Transverse colon (tissue), 4 donors: ENCODE results near the gene GPR17.

Experiments
- POLR2A ChIP-seq: fragments of 450-650 bp; IDR thresholded peaks from one replicate; pipeline ENCODE4 v1.6.1; 2016; ENCODE audit warnings: antibody characterized with exemption, mild to moderate bottlenecking, moderate library complexity
- POLR2AphosphoS5 ChIP-seq, 3 donors: sonication (generic); formaldehyde crosslinking; IDR thresholded peaks; one replicate each; pipeline ENCODE4 v1.6.1; 2016; ENCODE audit warnings: antibody characterized with exemption in 3 of 3
- TF ChIP-seq, protein P1 (sequence below), 5 experiments: fragments of 200-600 bp in 3 of 5; fragments of 450-650 bp in 2 of 5; sonication (generic) in 3 of 5; IDR thresholded peaks; 1 replicate in 2 of 5; 2 replicates in 3 of 5; pipeline ENCODE4 v1.5.1; 2016 to 2017; ENCODE audit warnings: antibody characterized with exemption in 5 of 5, inconsistent platforms in 3 of 5, mild to moderate bottlenecking in 2 of 5, moderate library complexity in 1 of 5

DNA sequence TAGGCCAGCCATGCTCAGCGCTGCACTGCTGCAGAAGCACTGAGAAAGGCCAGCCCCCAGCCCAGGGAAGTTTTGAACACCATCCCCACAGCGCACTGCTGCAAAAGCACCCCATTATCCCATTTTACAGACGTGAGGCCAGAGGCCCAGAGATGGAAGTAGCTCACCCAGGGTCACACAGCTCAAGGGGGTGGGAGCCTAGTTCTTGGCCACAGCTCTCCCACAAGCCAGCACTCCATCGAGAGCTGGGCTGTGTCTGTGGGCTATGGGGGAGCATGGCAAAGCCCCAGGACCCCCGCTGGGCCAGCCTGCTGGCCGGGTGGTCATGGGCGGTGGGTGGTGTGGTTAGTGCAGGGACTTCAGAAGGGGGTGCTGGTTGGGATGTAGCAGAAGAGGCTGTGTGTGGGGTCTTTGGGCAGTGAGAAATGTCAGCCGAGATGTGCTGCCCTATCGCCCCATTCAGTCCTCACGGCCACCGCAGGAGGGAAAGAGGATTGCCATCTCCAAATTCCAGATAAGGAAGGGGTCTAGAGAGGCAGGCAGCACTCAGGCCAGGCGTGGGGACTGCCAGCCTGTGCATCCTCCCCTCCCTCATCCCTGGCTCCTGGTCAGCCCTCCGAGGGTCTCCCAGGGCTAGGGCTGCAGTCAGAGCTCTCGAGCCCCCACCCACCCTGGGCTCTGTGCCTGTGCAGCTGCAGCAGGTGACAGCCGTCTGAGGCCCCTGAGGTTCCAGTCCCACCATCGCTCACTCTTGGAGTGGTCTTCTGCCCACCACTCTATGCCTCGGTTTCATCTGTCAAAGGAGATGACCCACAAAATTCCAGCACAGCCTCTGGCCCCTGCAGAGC lies 17.0 kb upstream of the GPR17 start:
- TF ChIP-seq, protein P1, sequence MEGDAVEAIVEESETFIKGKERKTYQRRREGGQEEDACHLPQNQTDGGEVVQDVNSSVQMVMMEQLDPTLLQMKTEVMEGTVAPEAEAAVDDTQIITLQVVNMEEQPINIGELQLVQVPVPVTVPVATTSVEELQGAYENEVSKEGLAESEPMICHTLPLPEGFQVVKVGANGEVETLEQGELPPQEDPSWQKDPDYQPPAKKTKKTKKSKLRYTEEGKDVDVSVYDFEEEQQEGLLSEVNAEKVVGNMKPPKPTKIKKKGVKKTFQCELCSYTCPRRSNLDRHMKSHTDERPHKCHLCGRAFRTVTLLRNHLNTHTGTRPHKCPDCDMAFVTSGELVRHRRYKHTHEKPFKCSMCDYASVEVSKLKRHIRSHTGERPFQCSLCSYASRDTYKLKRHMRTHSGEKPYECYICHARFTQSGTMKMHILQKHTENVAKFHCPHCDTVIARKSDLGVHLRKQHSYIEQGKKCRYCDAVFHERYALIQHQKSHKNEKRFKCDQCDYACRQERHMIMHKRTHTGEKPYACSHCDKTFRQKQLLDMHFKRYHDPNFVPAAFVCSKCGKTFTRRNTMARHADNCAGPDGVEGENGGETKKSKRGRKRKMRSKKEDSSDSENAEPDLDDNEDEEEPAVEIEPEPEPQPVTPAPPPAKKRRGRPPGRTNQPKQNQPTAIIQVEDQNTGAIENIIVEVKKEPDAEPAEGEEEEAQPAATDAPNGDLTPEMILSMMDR (IDR thresholded peaks at IDR 0.05) = no peak
- no peak for TF ChIP-seq POLR2AphosphoS5 (IDR thresholded peaks at IDR 0.05)
- TF ChIP-seq POLR2A = no peak
